HG03469 (cell line): ENCODE data around the gene CDK6.

Source experiments
- ATAC-seq: cut with Tn5 transposase; IDR thresholded peaks from one replicate; pipeline ENCODE4 v1.9.1; 2021; ENCODE audit warnings: mild to moderate bottlenecking, moderate library complexity, moderate number of reproducible peaks; ENCODE audit not compliant: unreplicated experiment

Gene CDK6

DNA sequence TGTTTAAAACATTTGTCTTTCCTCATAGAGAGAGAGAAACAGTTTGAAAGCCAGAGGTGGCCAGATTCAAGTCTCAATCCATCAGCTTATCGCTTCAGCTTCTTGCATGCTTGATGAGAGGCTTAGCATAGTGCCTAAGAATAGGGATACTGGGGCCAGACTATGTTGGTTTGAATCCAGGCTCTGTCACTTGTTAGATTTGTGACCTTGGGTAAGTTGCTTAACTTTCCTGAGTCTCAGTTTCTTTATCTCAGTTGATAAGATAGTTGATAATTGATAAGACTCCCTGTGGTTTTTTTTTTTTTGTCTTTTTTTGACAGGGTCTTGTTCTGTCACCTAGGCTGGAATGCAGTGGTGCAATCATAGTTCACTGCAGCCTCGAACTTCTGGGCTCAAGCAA, 12.1 kb upstream of the CDK6 start:
- no peak for ATAC-seq

DNA sequence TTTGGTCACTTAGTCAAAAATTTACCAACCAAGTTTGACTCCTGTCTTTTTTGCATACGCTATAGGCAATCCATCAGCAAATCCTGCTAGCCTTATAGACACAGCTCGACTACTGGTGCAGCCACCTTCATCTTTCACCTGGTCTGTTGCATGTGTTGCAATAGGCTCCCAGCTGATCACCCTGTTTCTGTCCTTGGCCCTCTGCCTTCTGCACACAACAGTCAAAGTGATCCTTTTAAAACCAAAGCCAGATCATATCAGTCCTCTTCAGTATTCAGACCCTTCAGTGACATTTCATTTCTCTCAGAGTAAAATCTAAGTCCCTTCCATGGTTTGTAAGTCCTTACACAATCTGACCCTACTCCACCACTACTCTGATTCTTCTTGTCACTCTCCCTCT, 10.9 kb upstream of the CDK6 start:
- ATAC-seq = no peak

DNA sequence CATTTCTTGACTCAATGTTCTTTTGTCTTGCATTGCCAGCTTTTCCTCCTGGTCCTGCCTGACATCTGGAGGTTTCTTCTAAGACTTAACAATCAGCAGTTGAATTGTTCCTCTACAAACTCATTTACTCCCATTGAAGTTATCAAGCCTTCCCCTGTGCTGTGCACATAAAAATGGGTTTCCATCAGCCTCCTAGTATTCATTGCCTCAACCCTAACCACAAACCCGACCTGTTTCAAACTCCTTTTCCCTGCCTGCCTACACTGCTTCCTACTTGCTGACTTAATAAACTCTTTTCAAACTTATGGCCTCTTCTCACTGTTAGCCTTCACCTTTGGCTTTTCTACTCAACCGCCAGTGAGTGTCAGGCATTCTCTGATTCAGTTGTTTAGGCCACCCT, 9.4 kb upstream of the CDK6 start:
- ATAC-seq = no peak

DNA sequence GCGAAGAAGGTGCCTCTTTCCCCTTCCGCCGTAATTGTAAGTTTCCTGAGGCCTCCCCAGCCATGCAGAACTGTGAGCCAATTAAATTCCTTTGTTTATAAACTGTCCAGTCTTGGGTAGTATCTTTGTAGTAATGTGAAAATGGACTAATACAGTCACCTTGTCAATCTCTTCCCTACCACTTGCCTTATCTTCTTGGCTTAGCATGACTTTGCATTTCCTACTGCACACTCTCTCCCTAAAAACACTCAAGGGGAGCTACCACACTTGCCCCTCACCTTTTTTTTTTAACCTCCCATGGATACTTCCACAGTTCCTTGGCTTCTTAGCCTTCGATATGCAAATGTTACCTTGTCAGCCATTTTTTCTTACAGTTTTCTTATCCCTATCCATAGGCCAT, 7.4 kb upstream of the CDK6 start:
- no peak for ATAC-seq

DNA sequence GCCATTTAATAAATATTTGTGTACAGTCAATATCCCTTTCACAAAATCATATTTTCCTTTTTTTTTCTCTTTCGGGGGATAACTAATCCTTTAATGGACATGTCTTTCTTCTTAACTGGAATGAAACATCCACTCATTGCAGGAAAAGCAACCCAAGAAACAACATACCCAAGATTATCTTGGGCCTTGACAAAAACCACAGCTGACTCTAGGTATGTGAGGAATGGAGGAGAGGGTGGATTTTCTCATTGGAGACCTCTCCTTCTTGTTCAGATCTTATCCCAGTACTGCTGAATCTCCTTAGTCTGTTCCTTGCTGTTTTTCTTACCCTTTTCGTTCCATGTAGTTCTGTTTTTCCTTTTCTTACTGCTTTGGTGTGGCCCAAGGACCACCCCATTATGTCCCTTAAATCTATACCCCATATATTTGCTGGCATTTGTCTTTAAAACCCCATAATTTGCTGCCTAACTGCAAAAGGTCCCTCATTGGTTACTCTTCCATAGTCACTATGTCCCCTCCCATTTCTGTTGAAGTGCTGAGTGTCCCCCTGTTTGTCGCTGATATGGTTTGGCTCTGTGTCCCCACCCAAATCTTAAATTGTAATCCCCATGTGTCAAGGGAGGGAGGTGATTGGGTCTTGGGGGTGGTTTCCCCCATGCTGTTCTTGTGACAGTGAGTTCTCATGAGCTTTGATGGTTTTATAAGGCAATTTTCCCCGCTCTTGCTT, 6.8 kb upstream of the CDK6 start:
- ATAC-seq = no peak

DNA sequence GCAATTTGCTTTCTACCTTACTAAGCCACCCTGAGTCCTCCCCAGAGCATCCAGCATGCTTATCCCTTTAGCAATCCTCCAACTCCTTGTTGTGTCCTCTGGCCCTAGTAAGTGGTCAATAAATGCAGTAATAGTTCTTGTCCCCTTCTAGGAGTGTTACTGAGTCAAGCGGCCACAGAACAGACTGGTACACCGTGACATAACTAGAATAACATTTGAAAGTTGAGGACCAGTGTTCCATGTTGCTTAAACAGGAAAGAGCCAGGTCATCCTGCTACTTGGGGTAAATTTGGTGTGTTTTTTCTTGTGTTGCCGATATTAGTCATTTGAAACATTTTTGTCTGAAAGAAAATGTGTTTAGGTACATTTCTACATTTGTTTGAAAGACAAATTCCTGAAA, 4.8 kb upstream of the CDK6 start:
- no peak for ATAC-seq

DNA sequence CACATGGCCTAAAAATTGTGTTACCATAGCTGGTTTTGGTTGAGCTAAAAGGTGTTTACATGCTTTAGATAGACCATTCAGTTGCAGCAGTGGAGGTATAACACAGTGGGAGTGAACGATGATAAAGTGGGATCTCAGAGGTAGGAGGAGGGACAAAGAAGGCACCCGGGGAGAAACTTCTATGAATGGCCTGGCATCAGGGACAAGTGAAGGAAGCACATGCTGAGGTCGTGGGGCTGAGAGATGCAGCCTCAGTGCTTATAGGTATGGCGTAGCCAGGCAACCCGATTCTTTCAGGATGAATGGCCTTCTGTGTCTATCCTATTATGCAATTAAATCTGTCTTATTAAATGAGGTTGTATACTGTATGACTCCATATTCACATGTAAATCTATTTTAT, 3.9 kb upstream of the CDK6 start:
- no peak for ATAC-seq

DNA sequence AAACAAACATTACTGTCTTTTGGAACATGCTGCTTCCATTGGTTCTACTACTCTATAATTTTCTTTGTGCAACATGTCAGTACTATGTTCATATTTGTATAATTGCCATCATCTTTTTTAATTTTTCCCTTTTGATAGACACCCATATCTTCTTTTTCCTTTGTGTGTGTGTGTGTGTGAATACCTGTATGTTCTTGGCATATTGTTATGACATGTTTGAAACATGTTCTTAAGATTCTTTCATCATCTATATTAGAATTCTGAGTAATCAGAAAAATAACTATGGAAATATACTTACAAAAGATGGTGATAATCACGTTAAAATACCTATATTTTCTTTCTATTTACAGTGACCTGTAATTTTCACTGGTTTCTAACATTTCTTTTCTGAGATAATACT, 3.5 kb upstream of the CDK6 start:
- ATAC-seq = no peak

DNA sequence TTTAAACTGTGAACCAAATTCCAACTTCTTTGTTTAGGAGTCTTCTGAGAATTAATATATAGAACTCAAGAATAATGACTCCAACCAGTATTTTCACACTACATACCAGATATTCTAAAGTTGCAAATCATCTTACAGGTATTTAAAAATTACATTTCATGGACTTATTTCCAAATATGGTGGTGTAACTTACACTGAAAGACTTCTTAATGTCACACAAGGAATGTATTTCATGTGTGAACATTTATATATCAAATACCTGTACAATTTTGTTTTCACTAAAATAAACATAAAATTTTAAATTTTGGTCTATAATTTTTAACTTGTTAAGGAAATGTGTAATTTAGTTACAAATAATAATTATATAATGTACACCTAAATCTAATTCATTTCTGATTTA, 2.6 kb upstream of the CDK6 start:
- ATAC-seq = no peak

DNA sequence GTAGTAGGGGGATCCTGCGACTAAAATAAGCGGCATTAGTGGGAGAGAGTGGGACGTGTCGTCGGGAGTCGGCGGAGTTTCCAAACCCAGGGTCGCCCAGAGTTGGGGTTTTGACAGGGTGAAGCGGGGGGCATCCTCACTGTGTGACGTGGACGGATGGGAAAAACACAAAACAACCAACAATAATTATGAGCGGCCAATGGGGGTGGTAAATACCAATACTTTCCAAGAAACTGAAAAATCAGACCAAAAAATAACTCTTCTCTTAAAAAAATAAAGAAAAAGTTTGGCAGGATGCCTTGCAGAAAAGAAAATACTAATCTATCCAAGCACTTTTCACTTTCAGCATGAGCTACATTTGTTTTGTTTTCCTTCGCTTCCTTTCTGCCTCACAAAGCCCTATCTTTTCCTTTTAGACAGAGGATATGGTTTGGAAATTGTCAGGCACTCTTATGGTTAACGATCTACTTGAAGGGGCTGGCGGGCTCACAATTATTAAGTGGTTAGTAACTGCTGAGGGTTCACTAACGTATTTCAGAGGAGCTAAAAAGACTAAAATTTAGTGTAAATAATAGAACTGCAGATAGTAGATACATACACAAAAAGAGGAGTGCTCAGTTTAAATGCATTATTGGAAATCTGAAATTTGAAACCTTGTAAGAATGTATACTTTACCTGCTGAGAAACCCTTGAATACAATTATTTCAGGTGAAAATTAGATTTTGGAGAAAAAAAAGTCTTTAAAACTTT, 802 bp upstream of the CDK6 start:
- no peak for ATAC-seq

DNA sequence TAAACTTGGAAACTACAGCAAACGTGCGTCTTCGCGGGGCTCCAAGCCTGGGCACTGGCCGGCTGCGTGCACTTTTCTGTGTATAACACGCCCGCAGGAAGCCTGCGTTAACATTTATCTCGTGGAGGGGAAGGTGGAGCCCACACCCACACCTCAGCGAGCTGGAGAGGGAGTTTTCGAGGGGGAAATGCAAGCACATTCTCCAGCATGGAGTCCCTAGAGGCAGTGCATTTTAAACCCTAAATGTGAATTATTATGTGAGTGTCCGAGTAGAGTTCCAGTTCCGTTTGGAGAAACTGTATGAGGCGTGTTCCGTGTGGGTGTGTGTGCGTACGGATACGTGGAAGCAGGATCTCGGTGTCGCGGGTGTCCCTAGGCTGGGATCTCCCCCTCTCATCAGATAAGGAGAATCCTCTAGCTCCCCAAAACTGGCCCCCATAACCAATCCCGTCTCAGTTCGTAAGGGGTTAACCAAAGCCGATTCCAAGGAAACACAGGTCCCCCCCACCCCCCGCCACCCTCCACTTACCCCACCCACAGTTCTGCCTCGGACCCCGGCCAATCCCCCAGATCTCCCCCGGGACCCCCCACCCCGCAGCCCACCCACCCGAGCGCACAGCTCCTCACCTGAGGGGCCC, 403 bp downstream of the CDK6 start:
- ATAC-seq = no peak

DNA sequence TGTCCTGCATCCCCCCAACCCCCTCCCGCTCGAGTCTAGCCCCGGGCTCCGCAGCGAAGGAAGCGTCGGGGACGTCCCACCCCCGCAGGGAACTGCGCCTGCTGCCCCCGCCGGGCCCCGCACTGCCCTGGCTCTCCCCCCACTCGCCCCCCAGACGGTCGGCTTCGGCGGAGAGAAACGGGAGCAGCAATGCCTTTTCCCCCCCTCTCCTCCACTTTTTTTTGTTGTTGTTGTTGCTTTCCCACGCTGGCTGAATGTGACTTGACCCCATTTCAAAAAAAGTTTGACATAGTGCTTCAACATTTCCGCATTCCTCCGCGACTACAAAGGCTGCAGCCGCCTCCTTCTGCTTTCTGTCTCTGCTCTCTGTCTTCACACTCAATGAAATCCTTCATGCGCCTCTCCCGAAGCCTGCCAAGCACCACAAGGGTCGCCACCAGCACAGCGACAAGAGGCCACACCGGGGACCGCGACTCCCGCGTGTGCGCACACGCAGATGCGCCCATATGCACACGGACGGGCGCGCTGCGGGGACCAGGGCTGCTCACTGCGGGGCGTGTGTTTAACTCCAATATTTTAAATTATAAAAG, 1.0 kb downstream of the CDK6 start:
- ATAC-seq = no peak

DNA sequence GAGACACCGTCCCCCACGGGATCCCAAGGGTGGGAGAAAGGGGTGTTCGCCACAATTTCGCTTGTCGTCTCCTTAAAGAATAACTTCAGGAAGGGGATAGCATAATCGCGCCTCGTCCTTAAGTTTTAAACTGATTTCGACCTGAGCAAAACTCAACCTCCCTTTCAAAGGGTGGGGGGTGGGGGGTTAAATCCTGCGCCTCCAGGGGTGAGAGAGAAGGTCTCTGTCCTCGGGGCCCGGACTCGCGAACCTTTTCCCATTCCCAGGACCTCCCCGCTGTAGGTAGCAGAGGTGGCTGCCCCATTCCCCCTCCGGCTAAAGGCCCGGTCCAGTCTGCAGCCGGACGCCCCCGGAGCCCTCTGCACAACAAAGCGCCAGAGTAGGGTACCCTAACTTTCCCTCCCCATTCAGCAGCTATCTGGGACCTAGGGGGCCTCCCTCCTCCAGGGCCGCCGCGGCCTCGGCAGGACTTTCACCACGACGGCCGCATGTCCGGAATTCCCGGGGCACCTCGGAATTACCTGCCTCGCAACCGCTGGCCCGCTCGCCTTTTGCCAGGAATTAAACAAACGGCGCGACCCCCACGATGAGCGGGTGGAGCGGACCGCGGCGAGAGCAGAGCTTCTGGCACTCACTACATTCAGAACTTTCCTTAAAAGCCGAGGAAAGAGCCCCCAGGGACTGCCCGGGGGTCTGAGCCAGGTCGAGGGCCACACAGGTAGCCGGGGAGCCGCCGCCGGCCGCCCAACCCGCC, 1.7 kb downstream of the CDK6 start:
- no peak for ATAC-seq

DNA sequence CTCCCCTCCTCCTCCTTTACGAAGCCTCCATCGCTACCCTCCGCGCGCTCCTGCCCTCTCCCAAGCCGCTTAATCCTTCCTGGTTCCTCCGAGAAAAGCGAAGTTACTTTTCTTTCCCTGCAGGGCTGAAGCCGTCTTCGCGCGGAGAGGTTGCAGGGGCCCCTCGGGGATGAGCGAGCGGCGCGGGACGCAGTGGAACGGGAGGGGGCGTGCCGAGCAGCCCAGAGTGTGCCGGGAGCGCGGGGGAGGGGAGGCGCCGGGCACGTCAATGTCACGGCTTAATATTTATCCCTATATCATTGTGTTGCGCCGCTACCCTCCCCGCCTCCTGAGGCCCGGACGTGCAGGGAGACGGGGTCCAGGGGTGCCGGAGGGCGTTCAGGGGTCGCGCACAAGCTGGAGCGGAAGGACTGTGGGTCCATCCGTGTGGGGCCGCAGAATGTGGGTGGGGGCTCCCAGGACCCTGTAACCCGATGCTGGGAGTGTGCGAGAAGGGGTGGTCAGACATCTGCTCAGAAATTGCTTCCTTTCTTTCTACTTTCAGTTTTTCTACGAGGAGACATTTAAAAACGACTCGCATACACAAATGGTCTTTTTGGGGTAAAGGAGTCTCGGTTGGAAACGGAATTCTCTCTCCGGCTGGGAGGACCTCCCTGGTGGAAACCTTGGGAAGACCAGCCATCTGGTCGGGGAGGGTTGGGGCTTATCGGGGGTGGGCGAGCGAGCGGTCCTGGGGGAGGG, 2.4 kb downstream of the CDK6 start:
- peak; percentile 29 for ATAC-seq

DNA sequence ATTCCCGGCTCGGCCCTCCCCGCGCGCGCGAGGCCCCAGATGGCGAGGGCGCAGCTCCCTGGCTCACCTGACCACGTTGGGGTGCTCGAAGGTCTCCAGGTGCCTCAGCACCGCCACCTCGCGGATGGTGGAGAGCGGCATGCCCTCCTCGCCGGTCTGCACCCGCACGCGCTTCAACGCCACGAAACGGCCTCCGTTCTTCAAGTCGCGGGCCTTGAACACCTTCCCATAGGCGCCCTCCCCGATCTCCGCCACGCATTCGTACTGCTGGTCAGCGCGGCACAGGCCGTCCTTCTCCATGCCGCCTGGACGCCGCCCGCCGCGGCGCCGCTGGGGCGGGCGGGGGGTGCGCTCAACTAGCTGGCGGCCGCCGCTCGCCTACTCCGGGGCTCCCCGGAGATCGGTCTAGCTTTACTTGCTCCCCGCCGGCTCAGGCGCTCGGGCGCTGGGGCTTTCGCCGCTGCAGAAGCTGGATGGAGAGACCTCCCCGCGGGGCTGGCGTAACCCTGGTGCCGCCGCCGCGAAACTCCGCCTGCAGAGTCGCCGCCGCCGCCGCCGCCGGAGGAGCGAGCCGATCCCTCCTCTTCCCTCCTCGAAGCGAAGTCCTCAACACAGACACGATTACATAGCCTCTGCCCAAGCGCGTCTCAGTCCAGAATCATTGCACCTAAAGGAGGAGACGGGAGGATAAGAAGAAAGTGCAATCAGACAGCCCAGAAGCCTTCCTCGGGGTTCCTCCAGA, 3.2 kb downstream of the CDK6 start:
- ATAC-seq = peak; percentile 45

DNA sequence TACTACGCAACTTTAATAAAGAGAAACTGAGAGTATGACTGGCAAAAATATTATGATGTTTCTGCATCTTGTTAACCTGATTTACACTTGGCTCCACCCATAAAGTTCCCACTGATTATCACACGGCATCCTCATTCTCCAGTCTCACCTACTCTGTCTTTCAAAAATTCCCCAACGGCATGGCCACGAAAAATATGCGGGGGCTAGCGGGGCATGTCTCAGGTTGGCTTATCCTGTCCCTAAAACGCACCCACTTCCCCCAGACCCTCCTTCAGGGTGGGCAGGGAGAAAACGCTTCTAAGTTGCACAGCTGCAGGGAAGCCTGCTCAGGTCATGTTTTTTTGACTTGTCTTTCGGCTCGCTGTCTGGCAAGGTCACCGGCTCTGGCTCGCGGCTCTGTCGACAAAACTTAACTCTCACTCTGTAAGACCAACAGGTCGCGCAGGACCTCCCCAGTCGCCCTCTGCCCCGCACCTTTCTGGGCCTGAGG, 3.8 kb downstream of the CDK6 start:
- no peak for ATAC-seq

DNA sequence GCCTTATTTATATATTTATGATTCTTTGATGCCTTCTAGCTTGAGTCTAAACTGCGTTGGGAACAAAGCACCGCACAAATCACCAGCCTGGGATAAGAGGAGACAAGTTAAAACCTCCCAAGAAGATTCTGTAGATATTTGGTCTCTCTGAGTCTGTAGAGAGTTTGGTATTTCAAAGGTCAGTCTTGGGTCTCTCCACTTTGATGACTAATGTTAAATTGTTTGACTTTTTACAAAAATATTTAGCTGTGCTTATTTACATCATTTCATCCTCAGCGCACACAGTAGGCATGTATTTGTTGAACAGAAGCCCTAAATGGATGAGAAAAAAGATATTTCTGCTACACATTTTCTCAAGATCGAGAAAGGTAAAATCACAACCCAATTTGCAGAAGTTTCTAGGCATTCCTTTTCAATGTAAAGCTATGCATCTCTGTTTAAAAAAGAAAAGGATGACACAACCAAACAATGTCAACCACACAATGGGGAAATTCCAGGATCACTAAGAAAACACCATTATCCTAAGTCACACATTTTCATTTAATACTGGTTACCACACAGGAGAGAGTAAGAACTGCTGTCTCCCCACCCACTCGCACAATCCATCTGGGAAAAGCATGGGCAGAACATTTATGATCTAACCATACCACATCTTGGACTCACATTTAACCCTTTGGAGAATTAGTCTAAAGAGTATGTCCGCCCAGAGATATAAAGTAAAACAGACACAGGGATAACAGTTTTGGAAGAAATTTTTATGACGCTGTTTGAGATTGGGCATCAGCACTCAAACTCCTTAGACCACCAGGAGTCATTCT, 4.4 kb downstream of the CDK6 start:
- ATAC-seq = no peak

DNA sequence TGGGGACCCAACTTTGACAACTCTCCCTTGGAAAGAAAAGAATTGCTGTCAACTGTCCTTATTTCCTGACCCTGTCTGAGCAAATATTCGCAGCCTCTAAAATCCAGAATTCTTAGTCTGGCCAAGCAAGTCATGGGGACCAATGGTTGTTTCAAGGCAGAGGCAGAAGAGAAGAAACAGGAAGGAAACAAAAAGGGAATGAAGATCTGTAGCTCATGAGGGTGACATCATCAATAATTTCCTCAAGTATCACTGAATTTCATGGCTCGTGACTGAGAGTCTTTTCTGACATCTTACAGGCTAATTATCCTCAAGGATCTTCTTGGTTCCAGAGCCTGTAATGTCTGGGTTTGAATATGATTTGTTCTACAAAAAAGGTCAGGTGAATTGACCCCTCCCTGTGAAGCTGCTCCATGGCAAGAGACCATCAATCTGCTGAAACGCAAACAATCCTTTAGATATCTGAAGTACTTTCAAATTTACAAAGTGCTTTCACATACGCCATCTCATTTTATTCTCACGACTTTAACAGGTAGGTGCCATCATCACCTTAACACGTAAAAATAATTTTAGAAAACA, 5.8 kb downstream of the CDK6 start:
- no peak for ATAC-seq
